CMK (cell line): ENCODE measurements around the gene DRG1.
"Not testable (repeated sequence)": the region's sequence is repeated elsewhere in the genome, so short reads cannot be mapped to it uniquely, and the experiment has no call there.

Experiments used
- DNase-seq: peaks from one replicate; pipeline ENCODE4 v3.0.0-alpha.2; 2010; ENCODE audit warnings: low read depth

Gene DRG1

GRCh38 chr22:31442768-31443489, 43.5 kb downstream of the DRG1 start:
- DNase-seq, result no peak

GRCh38 chr22:31443516-31443915, 44.1 kb downstream of the DRG1 start:
- no peak for DNase-seq

- DNase-seq, result no peak
Measured at GRCh38 chr22:31445642-31446041, 46.2 kb downstream of the DRG1 start.

GRCh38 chr22:31446208-31446607, 46.8 kb downstream of the DRG1 start:
- no peak for DNase-seq

GRCh38 chr22:31446767-31447166, 47.4 kb downstream of the DRG1 start:
- no peak for DNase-seq

- no peak for DNase-seq
Measured at GRCh38 chr22:31447337-31447736, 47.9 kb downstream of the DRG1 start.

GRCh38 chr22:31448382-31448781, 49.0 kb downstream of the DRG1 start:
- no peak for DNase-seq

- DNase-seq, result no peak
Measured at GRCh38 chr22:31449506-31449905, 50.1 kb downstream of the DRG1 start.

- DNase-seq, result peak; percentile 17
Measured at GRCh38 chr22:31451709-31452571, 52.5 kb downstream of the DRG1 start.

- no peak for DNase-seq
Measured at GRCh38 chr22:31461699-31462098, 62.3 kb downstream of the DRG1 start.

GRCh38 chr22:31465307-31465706, 65.9 kb downstream of the DRG1 start:
- no peak for DNase-seq

- DNase-seq, result no peak
Measured at GRCh38 chr22:31474743-31475142, 75.3 kb downstream of the DRG1 start.

- DNase-seq, result no peak
Measured at GRCh38 chr22:31475800-31476199, 76.4 kb downstream of the DRG1 start.

- DNase-seq, result no peak
Measured at GRCh38 chr22:31477329-31477728, 77.9 kb downstream of the DRG1 start.

GRCh38 chr22:31481129-31481528, 81.7 kb downstream of the DRG1 start:
- DNase-seq, result no peak

- DNase-seq, result not testable (repeated sequence)
Measured at GRCh38 chr22:31482470-31482869, 83.1 kb downstream of the DRG1 start.
